HG02610 (cell line): Measurements from ENCODE around the gene ILRUN.
A peak's percentile ranks its signal among the peaks of the same experiment; 100 is the strongest.
"Not testable (repeated sequence)": the region's sequence is repeated elsewhere in the genome, so short reads cannot be mapped to it uniquely, and the experiment has no call there.

Source experiments
- ATAC-seq: cut with Tn5 transposase; IDR thresholded peaks from one replicate; pipeline ENCODE4 v1.9.1; 2021; ENCODE audit warnings: mild to moderate bottlenecking, moderate library complexity; ENCODE audit not compliant: unreplicated experiment

The ILRUN gene

DNA sequence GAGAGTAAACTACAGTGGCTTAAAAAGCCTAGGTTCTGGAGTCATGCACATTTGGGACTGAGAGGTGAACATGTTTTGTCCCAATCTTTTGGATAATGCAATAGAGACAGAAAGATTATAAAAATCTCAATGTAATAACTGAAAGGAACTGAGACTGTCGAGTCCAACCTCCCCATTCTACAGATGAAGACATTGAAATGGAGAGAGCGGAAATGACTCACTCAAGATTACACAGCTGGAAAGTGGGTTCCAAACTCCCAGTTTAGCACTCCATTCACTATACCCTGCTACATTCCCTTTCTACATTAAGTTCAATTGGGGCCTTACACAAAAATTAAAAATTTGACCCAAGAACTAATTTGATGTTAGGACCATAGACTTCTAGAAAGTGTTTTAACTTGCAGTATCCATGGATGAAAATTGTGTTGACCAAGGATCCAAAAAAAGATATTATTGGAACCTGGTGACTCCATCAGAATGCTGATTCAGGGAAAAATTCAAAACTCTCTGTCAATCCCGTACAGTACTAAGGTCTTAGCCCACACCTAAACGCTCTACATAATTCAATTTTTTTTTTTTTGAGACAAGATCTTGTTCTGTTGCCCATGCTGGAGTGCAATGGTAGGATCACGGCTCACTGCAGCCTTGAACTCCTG is 1.5 kb upstream of the ILRUN start:
- no peak for ATAC-seq

DNA sequence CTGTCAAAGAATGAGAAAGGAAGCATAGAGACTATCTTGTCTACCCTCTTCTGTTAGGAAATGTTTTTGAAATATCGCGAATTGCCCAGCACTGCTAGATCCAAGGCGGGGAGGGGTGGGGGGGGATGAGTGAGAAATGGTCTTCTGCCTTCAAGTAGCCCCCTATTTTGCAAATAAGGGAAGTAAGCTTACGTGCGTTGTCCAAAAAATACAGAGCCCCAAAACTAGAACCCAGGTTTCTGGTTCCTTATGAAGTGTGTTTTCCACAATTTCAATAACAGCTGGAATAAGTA is 923 bp upstream of the ILRUN start:
- ATAC-seq = no peak

DNA sequence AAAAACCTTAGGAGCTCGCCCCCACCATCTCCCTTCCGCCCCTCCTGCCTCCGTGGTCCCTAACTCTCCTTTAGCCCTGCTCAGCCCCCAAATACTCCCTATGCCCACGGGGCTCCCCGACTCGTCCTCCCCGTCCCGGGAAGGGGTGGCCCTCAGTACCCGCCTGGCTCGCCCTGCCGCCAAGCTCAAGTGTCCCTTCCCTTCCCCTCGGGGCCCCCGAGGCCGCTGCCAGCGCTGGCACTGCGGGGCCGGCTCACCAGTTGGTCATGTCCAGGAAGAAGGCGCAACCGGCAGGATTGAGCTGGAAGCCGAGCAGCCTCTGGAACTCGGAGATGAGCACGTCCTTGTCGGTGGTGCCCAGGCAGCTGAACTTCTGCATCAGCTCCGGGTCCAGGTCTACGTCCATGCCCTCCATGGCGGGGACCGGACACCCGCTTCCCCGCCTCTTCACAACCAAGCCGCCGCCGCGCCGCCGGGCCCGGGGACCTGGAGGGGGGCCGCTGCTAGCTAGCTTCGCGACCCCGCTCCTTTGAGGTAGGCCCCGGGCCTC is 303 bp downstream of the ILRUN start:
- ATAC-seq = peak; percentile 20

DNA sequence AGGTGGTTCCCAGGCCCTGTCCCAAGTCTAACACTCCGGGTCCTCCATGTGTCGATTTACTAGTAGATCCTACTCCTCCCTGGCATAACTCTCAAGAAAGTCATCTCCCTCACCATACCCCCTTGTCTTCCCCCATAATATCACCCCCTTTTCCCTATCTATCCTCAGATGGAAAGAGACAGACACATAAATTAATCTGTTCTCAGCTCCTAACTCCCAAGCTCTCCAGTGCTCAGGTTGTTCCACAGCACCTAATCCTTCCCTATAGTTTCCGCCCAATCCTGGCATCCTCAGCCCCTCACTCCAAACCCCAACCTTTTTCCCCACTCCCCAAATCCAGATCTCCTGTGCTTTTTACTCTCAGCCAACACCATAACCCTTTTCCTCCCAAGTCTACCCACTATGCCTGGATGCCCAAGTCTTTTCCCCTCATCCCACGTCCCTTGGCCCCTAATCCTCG is 808 bp downstream of the ILRUN start:
- ATAC-seq = no peak

DNA sequence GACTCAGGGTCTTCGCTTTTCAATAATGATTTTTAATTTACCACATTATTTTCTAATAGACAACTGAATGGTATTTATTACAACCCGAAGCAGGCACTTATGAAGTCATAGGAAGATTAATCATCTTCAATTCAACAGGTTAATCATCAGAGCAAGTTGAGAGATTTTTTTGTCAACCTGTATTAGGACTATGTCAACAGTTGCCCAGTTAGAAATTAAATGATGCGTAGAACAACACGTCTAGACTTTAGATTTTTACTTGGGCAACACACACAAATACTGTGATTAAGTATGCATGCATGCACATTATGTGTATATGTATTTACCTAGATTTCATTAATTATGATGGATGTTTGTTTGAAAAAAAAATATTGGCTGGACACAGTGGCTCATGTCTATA is 4.3 kb downstream of the ILRUN start:
- no peak for ATAC-seq

DNA sequence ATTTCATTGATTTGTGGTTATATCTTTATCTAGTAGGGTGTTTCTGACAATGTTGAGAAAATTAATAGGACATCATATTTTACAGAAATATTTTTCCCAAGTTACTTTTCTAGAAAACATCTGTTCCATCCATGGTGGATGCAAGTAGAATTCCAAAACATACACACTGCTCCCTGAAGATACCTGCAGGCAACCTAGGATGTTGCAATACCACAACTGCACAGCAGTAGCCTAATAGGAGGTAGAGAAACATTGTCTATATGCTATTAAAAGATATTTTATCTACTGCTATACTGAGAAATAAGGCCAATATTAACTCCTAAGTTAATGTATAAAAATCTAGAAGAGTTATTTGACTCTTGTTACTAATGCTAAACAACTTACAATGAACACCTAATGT is 6.8 kb downstream of the ILRUN start:
- no peak for ATAC-seq

DNA sequence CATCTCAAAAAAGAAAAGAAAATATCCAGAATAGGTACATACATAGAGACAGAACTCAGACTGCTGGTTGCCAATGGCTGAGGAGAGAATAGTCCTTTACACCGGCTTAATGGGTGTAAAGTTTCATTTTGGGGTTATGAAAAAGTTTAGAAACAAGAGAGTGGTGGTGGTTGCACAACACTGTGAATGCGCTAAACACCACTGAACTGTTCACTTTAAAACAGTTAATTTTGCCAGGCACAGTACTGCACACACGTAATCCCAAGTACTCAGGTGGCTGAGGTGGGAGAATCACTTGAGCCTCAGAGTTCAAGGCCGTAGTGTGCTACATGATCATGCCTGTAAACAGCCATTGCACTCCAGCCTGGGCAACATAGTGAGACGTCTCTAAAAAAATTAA is 7.6 kb downstream of the ILRUN start:
- no peak for ATAC-seq

DNA sequence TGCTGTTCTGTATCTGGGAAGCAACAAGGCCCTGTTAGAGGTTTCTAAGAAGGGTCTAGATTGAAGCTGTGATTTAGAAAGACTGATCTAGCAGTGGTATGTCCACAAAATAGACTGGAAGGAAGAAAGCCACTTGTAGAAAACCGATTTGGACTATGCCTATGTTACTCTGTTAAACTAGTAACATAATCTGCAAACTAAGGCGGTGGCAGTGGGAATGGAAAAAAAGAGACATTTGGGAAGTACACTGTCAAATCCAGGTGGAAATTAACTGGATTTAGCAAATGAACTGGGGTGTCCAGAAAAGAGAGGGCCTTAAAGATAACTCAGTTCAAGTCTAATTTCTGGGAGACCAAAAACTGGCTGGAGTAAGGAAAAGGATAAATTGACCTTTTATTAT is 11.6 kb downstream of the ILRUN start:
- ATAC-seq = no peak

DNA sequence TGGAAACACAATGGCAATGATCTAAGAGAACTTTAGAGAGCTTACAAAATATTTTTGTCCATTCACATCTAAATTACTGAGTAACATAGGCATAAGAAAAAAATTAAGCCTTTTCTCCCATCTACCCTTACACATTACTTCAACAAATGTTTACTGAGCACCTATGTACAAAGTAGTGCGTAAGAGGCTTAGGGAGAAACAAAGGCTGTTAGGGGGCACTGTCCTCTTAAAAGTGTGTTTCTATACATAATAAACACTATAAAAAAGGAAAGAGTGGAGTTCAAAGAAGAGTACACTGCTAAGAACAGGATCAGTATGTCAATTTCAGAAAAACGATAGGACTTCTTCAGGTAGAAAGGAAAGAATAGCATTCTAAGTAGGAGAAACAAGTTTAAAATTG is 12.2 kb downstream of the ILRUN start:
- no peak for ATAC-seq

DNA sequence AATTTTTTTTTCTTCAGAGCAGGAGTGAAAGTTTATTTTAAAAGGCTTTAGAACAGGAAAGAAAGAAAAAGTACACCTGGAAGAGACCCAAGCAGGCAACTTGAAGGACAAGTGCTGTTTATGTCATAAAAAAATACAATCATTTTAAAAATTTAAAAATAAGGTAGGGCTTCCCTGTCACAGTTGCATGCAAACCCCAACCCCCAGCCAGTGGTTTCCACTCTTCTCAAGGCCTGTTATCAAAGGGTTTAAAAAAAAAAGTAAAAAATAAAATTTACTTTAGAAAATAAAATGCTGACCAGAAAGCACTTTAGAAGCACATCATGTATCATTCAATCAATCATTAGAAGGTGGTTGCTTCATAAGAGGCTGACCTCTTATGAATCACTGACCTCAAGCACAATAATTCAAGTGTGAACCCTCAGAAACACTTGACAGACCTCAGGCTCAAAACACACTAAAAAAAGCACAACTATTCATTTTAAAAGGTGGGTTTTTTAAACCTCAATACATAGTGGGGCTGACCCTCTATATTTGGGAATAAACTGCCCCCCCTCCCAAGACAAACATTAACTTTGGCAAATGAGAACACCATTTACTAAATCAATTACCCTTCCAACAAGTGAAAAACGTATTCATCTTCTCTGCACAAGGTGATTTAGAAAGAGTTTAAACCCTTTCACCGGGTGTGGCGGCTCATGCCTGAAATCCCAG is 15.6 kb downstream of the ILRUN start:
- peak; percentile 65 for ATAC-seq

DNA sequence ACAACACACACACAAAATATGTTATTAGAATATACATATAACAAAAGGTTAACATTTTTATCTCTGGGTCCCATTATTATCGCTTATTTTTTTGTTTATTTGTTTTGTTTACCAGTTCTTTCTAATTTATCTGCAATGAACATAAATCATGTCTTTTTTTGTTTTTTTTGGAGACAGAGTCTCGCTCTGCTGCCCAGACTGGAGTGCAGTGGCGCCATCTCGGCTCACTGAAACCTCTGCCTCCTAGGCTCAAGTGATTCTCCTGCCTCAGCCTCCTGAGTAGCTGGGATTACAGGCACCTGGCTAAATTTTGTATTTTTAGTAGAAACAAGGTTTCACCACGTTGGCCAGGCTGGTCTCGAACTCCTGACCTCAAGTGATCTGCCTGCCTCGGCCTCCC is 16.3 kb downstream of the ILRUN start:
- ATAC-seq = not testable (repeated sequence)

DNA sequence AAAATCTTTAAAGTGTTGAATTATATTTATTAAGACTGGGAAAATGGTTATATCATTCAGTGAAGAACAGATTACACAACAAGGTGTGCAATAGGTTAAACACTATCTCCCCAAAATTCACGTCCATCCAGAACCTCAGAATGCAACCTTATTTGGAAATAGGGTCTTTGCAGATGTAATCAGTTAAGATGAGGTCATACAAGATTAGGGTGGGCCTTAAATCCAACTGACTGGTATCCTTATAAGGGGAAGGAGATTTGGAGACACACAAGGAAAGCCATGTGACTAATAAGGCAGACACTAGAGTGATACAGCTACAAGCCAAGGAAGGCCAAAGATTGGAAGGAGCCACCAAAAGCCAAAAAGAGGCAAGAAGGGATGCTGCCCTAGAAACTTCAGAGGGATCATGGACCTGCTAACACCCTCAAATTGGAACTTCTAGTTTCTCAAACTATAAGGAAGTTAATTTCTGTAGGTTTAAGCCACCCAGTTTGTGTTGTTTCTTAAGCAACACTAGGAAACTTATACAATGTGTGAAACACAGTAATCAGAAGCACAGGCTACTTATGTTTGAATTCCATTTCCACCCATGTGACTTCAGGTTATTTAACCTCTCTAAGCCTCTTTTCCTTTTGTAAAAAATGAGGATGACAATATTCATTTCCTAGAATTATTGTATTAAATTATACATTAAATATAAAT is 16.9 kb downstream of the ILRUN start:
- no peak for ATAC-seq

DNA sequence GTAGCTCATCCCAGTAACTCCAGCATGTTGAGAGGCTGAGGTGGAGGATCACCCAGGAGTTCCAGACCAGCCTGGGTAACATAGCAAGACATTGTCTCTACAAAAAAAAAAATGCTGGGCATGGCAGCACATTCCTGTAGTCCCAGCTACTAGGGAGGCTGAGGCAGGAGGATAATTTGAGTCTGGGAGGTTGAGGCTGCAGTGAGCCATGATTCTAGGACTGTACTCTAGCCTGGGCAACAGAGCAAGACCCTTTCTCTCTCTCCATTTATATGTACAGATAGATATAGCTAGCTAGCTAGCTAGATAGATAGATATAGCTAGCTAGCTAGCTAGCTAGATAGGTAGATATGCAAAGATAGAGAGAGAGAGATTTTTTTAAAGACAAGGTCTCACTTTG is 20.4 kb downstream of the ILRUN start:
- ATAC-seq = no peak

DNA sequence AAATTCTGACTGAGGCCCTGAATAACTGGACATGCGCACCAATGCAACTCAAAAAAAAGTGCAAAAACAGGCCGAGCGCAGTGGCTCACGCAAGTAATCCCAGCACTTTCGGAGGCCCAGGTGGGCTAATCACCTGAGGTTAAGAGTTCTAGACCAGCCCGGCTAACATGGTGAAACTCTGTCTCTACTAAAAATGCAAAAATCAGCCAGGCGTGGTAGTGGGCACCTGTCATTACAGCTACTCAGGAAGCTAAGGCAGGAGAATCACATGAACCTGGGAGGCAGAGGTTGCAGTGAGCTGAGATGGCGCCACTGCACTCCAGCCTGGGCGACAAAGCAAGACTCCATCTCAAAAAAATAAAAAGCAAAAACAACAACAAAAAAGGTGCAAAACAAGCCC is 21.6 kb downstream of the ILRUN start:
- not testable (repeated sequence) for ATAC-seq

DNA sequence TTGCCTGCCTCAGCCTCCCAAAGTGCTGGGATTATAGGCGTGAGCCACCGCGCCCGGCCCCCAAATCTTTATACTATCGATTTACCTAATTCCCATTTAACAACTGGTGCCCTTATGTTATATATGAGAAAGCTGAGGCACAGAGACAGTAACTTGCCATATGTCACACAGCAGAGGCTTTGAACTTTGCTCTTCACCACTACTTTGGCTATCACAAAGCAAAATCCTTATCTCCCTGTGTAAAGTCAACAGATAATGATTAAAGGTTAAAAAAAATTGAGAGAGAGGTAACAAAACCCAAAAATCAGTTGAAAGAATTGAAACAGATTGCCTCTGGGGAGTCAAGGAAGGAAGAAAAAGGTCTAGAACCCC is 22.3 kb downstream of the ILRUN start:
- no peak for ATAC-seq

DNA sequence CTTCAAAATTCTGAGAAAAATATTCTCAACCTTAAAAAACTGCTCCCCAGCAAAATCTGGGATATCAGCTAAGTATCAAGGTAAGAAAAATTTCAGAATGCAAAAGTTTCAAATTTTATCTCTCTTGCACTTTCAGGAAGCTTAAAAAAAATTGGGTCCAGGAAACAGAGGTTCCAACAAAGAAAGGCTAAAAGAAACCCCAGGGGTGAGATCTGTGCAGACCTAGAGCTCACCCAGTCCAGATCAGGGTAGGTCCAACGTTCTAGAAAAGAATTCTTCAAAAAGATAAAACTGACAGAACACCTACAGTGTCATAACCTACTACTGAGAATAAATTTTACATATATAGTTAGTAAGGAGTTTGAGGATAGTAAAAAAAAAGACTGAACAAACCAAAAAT is 23.5 kb downstream of the ILRUN start:
- ATAC-seq = no peak

DNA sequence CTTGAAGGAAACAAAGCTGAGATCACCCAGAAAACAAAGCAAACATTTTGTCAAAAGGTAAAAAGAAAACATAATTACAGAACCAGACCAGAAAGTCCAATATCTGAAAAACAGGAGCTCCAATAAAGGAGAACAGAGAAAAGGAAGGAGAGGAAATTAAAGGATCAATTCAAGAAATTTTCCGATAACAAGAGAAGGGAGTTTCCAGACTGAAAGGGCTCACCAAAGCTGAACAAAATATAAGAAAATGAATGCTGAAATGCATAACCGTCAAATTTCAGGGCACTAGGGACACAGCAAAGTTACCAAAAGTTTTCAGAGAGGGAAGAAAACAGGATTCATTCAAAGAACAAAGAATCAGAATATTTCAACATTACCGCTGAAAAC is 23.9 kb downstream of the ILRUN start:
- no peak for ATAC-seq

DNA sequence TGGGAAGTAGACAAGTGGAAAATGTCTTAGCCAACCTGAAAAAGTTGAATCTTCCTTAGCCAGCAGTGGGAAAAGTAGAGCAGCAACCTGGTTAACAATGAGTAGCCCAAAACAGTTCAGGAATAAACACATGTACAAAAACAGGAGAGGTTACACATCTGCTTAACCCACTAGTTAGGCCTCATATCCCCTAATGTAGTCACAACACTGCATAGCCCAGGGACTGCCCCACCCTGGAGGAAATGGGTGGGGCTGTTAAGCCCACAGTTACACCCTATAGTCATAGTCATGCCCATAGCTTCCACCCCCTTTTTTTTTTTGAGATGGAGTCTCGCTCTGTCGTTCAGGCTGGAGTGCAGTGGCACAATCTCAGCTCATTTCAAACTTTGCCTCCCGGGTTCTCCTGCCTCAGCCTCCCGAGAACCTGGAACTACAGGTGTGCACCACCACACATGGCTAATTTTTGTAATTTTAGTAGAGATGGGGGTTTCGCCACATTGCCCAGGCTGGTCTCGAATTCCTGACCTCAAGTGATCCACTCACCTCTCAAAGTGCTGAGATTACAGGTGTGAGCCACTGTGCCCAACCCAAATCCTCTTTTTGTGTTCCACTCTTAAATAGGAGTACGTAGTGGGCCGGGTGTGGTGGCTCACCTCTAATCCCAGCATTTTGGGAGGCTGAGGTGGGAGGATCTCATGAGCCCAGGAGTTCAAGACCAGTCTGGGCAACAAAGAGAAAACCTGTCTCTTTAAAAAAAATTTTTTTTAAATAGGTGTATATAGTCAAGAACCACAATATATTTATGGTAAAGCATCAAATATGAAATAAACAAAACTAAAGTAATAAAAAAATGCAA is 24.5 kb downstream of the ILRUN start:
- ATAC-seq = peak; percentile 93

DNA sequence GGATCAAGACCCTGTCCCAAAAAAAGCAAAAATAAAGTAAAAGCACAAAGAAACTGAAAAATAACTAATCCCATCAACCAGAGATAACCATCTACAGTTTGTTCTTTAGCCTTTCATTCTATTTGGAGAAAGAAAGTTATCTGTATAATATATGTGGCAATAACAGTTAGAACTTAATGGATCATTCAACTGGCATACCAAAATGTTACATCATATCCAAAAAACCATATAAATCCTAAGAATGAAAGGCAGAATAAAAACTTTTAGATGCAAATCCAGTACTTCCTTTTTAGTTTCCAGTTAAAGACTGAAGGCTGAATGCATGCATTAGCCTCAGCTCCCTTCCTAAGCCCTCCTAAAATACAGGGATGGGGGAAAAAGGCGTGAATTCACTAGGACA is 25.2 kb downstream of the ILRUN start:
- ATAC-seq = no peak

DNA sequence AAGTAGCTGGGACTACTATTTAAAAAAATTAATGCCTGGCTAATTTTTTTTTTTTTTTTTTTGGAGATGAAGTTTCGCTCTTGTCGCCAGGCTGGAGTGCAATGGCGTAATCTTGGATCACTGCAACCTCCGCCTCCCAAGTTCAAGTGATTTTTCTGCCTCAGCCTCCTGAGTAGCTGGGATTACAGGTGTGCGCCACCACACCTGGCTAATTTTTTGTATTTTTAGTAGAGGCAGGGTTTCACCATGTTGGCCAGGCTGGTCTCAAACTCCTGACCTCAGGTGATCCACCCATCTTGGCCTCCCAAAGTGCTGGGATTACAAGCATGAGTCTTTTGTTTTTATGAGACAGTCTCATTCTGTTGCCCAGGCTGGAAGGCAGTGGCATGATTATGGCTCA is 27.8 kb downstream of the ILRUN start:
- not testable (repeated sequence) for ATAC-seq
